Progenitor cell of endocrine pancreas (in vitro differentiated cells): ENCODE measurements around the gene SEC24D. TPM values are rescaled to one million over a fixed set of nuclear protein-coding genes. Genes with fewer than 3 reads are reported as not detected.

Source experiments
- DNase-seq: peaks from one replicate; pipeline ENCODE4 v3.0.0; 2021; ENCODE audit warnings: low spot score; ENCODE audit not compliant: unreplicated experiment
- H3K27ac Mint-ChIP-seq: 2 replicates; pipeline ENCODE4 v1.8.0; 2021; ENCODE audit warnings: mild to moderate bottlenecking, moderate library complexity, mixed read lengths
- H3K27me3 Mint-ChIP-seq: 2 replicates; pipeline ENCODE4 v1.8.0; 2021; ENCODE audit warnings: mixed read lengths
- H3K36me3 Mint-ChIP-seq: 2 replicates; pipeline ENCODE4 v1.8.0; 2022; ENCODE audit warnings: mixed read lengths; ENCODE audit not compliant: insufficient read depth
- H3K4me1 Mint-ChIP-seq: 2 replicates; pipeline ENCODE4 v1.8.0; 2021; ENCODE audit warnings: low read depth, mixed read lengths
- H3K4me3 Mint-ChIP-seq: 2 replicates; pipeline ENCODE4 v1.8.0; 2021; ENCODE audit warnings: low read depth, mild to moderate bottlenecking, moderate library complexity, mixed read lengths
- H3K9me3 Mint-ChIP-seq: 2 replicates; pipeline ENCODE4 v1.8.0; 2021; ENCODE audit warnings: low read depth, mixed read lengths
- CTCF ChIP-seq: fragments of 200-600 bp; sonication (generic); IDR thresholded peaks from one replicate; pipeline ENCODE4 v1.5.0; 2021; ENCODE audit warnings: antibody characterized with exemption, mild to moderate bottlenecking; ENCODE audit not compliant: unreplicated experiment
- total RNA-seq: library from RNA; stranded (reverse); gene quantifications from 2 replicates; pipeline ENCODE4 v1.2.1, GENCODE V29; 2021

Gene SEC24D
- total RNA-seq, 1 donor from 2014 or later = 30.2 TPM

GRCh38 chr4:118759481-118759880 lies 76.4 kb downstream of the SEC24D start:
- peaks cover 1% of the 10 kb centered on the region for H3K36me3 Mint-ChIP-seq
- H3K4me1 Mint-ChIP-seq = peaks cover 20% of the 10 kb centered on the region
- H3K27me3 Mint-ChIP-seq = no peaks in the 10 kb centered on the region
- DNase-seq = no peak
- no peak overlapping the region for H3K4me3 Mint-ChIP-seq
- H3K9me3 Mint-ChIP-seq = no peaks in the 10 kb centered on the region
- no peak for TF ChIP-seq CTCF
- no peak overlapping the region for H3K27ac Mint-ChIP-seq

GRCh38 chr4:118758293-118758692 lies 77.6 kb downstream of the SEC24D start:
- no peaks in the 10 kb centered on the region for H3K9me3 Mint-ChIP-seq
- DNase-seq = no peak
- H3K4me1 Mint-ChIP-seq = peaks cover 20% of the 10 kb centered on the region
- no peak overlapping the region for H3K27ac Mint-ChIP-seq
- no peaks in the 10 kb centered on the region for H3K27me3 Mint-ChIP-seq
- no peak for TF ChIP-seq CTCF
- H3K4me3 Mint-ChIP-seq = no peak overlapping the region
- H3K36me3 Mint-ChIP-seq = peaks cover 1% of the 10 kb centered on the region

GRCh38 chr4:118757761-118758251 lies 78.1 kb downstream of the SEC24D start:
- TF ChIP-seq CTCF = no peak

GRCh38 chr4:118756958-118757357 lies 79.0 kb downstream of the SEC24D start:
- peaks cover 20% of the 10 kb centered on the region for H3K4me1 Mint-ChIP-seq
- peaks cover 1% of the 10 kb centered on the region for H3K36me3 Mint-ChIP-seq
- no peak overlapping the region for H3K27ac Mint-ChIP-seq
- no peaks in the 10 kb centered on the region for H3K9me3 Mint-ChIP-seq
- DNase-seq = no peak
- no peak overlapping the region for H3K4me3 Mint-ChIP-seq
- no peak for TF ChIP-seq CTCF
- no peaks in the 10 kb centered on the region for H3K27me3 Mint-ChIP-seq

More at GRCh38 chr4:118757761-118758251, 78.1 kb downstream of the SEC24D start:
- Mint-ChIP-seq H3K27ac (no peak overlapping the region), H3K9me3 (no peaks in the 10 kb centered on the region), H3K4me1 (peaks cover 20% of the 10 kb centered on the region), H3K4me3 (no peak overlapping the region), H3K27me3 (no peaks in the 10 kb centered on the region), H3K36me3 (peaks cover 1% of the 10 kb centered on the region)
- no peak for DNase-seq

- no peak for TF ChIP-seq CTCF
- peaks cover 6% of the 10 kb centered on the region for H3K36me3 Mint-ChIP-seq
- no peak overlapping the region for H3K4me3 Mint-ChIP-seq
- H3K27ac Mint-ChIP-seq = no peak overlapping the region
- H3K9me3 Mint-ChIP-seq = no peaks in the 10 kb centered on the region
- H3K4me1 Mint-ChIP-seq = peaks cover 20% of the 10 kb centered on the region
- DNase-seq = no peak
- H3K27me3 Mint-ChIP-seq = no peaks in the 10 kb centered on the region
Measured at GRCh38 chr4:118756429-118756828, 79.5 kb downstream of the SEC24D start.
